K562 (cell line): ENCODE data around the gene UNC45A. TPM values are rescaled to one million over a fixed set of nuclear protein-coding genes. Genes with fewer than 3 reads are reported as not detected.
A peak's percentile ranks its signal among the peaks of the same experiment; 100 is the strongest.

Experiments
- BDP1 ChIP-seq: IDR thresholded peaks from 3 replicates; pipeline ENCODE4 v1.6.1; 2011; ENCODE audit not compliant: insufficient read length, insufficient read depth
- E2F3 ChIP-seq: fragments of 250-450 bp; sonication (Bioruptor Pico); IDR thresholded peaks from 2 replicates; pipeline ENCODE4 v1.4.0; 2020; ENCODE audit warnings: mild to moderate bottlenecking
- ETV5 ChIP-seq: sonication (generic); formaldehyde crosslinking; IDR thresholded peaks from 2 replicates; pipeline ENCODE4 v1.4.0; 2020; ENCODE audit warnings: low read depth, mild to moderate bottlenecking, missing genetic modification reagents
- ETV6 ChIP-seq, 3 experiments: fragments of 150-350 bp in 1 of 3; sonication (generic) in 1 of 3; formaldehyde crosslinking in 1 of 3; IDR thresholded peaks; 2 replicates each; pipeline versions ENCODE4 v1.6.1 to v1.8.0; 2014 to 2022; ENCODE audit warnings: borderline replicate concordance in 2 of 3, low read depth in 2 of 3, antibody characterized with exemption in 1 of 3, low read length in 1 of 3, mild to moderate bottlenecking in 1 of 3, missing genetic modification reagents in 1 of 3
- FOXA3 ChIP-seq, 2 experiments: fragments of 450-650 bp in 1 of 2; sonication (generic) in 1 of 2; formaldehyde crosslinking; IDR thresholded peaks in 1 of 2; conservative IDR thresholded peaks in 1 of 2; 2 replicates each; pipeline versions ENCODE4 v1.4.0 to v1.8.0; 2020 to 2022; ENCODE audit warnings: mild to moderate bottlenecking in 2 of 2, missing genetic modification reagents in 1 of 2
- GTF2E2 ChIP-seq: fragments of 200-800 bp; sonication (Bioruptor generic); IDR thresholded peaks from 2 replicates; pipeline ENCODE4 v1.6.1; 2016; ENCODE audit warnings: missing genetic modification characterization, missing compliant biosample characterization
- GTF3C2 ChIP-seq: IDR thresholded peaks from 3 replicates; pipeline ENCODE4 v1.6.1; 2011; ENCODE audit warnings: borderline replicate concordance, mild to moderate bottlenecking, moderate library complexity; ENCODE audit not compliant: insufficient read length; ENCODE audit errors: extremely low read depth
- IRF2 ChIP-seq: sonication (generic); formaldehyde crosslinking; IDR thresholded peaks from 2 replicates; pipeline ENCODE4 v1.8.1; 2022; ENCODE audit warnings: mild to moderate bottlenecking, missing genetic modification reagents
- JUN ChIP-seq, 2 experiments: sonication (generic) in 1 of 2; formaldehyde crosslinking in 1 of 2; IDR thresholded peaks; 2 replicates each; pipeline versions ENCODE4 v1.6.1 to v1.8.0; 2012 to 2022; ENCODE audit warnings: borderline replicate concordance in 2 of 2, mild to moderate bottlenecking in 2 of 2, improper control_type of control experiment in 1 of 2, low read depth in 1 of 2, low read length in 1 of 2, missing genetic modification reagents in 1 of 2
- KAT7 ChIP-seq: sonication (generic); formaldehyde crosslinking; IDR thresholded peaks from 2 replicates; pipeline ENCODE4 v1.8.0; 2022; ENCODE audit warnings: missing genetic modification reagents, mild to moderate bottlenecking, borderline replicate concordance
- KLF16 ChIP-seq: IDR thresholded peaks from 2 replicates; pipeline ENCODE4 v1.6.1; 2016; ENCODE audit warnings: antibody characterized with exemption
- MEF2A ChIP-seq: IDR thresholded peaks from 2 replicates; pipeline ENCODE4 v1.6.1; 2011; ENCODE audit warnings: low read depth, mild to moderate bottlenecking, low read length, moderate library complexity; ENCODE audit not compliant: control insufficient read depth
- MXD1 ChIP-seq: fragments of 250-450 bp; sonication (Bioruptor Pico); IDR thresholded peaks from 2 replicates; pipeline ENCODE4 v1.8.0; 2021; ENCODE audit warnings: borderline replicate concordance, mild to moderate bottlenecking, moderate library complexity; ENCODE audit not compliant: poor library complexity, severe bottlenecking
- NFE2 ChIP-seq: IDR thresholded peaks from 2 replicates; pipeline ENCODE4 v1.6.1; 2014; ENCODE audit warnings: antibody characterized with exemption, low read depth
- RBM39 ChIP-seq: fragments of 200-400 bp; formaldehyde crosslinking; optimal IDR thresholded peaks from 2 replicates; pipeline ENCODE3; 2018; ENCODE audit warnings: low read depth, low read length
- TBL1XR1 ChIP-seq, 2 experiments: IDR thresholded peaks; 2 replicates each; pipeline ENCODE4 v1.6.1; 2012; ENCODE audit warnings: improper control_type of control experiment in 2 of 2, low read length in 2 of 2, mild to moderate bottlenecking in 1 of 2
- TEAD1 ChIP-seq, 2 experiments: fragments of 450-650 bp in 1 of 2; sonication (generic) in 1 of 2; formaldehyde crosslinking; IDR thresholded peaks; 2 replicates each; pipeline versions ENCODE4 v1.4.0 to v1.8.0; 2020 to 2022; ENCODE audit warnings: mild to moderate bottlenecking in 2 of 2, missing genetic modification reagents in 1 of 2
- WHSC1 ChIP-seq: IDR thresholded peaks from one replicate; pipeline ENCODE4 v1.6.1; 2012; ENCODE audit warnings: low read length, control low read depth, inconsistent platforms
- YY1 ChIP-seq, 3 experiments: IDR thresholded peaks; 2 replicates each; pipeline ENCODE4 v1.6.1; 2011; ENCODE audit warnings: low read length in 2 of 3, mild to moderate bottlenecking in 2 of 3, moderate library complexity in 2 of 3, borderline replicate concordance in 1 of 3, control low read depth in 1 of 3, low read depth in 1 of 3; ENCODE audit not compliant: insufficient read depth in 3 of 3, insufficient replicate concordance in 2 of 3, control insufficient read depth in 1 of 3, insufficient read length in 1 of 3; ENCODE audit errors: extremely low read depth in 1 of 3
- ZFX ChIP-seq: sonication (generic); formaldehyde crosslinking; IDR thresholded peaks from 2 replicates; pipeline ENCODE4 v1.8.0; 2022; ENCODE audit warnings: mild to moderate bottlenecking, missing genetic modification reagents, moderate library complexity
- ZNF232 ChIP-seq: sonication (generic); formaldehyde crosslinking; IDR thresholded peaks from 2 replicates; pipeline ENCODE4 v1.8.0; 2022; ENCODE audit warnings: mild to moderate bottlenecking, missing genetic modification reagents
- ZNF354B ChIP-seq: fragments of 250-450 bp; sonication (Bioruptor Pico); IDR thresholded peaks from 2 replicates; pipeline ENCODE4 v1.4.0; 2020
- polyA plus RNA-seq, 8 experiments: library from polyadenylated mRNA; depleted of rRNA in 4 of 8; stranded (reverse) in 5 of 8; unstranded in 3 of 8; fragments of >200 nt; fragmentation: Nextera tagmentation in 2 of 8; fragmentation: Illumina TruSeq in 1 of 8; extraction: Ambion mirVana in 2 of 8; extraction: Trizol in 1 of 8; gene quantifications; 2 replicates each; pipeline versions ENCODE4 v1.2.1 to v1.2.3, GENCODE V29; 2011 to 2014; ENCODE audit warnings: inconsistent platforms in 1 of 8, missing spikeins in 1 of 8
- total RNA-seq, 7 experiments: library from RNA; depleted of rRNA in 6 of 7; stranded (reverse); fragments of >200 nt in 6 of 7; fragmentation: Illumina TruSeq in 2 of 7; extraction: Trizol in 2 of 7; gene quantifications; 2 replicates each; pipeline versions ENCODE4 v1.2.1 to v1.2.3, GENCODE V29; 2011 to 2021; ENCODE audit warnings: low replicate concordance in 1 of 7

Gene UNC45A
- total and polyA plus RNA-seq, 9 of the 15 experiments (the other 6 are each of a cell fraction or from before 2014, with no cell fraction given) = 22.4 to 79.3 (median 43.7) TPM

GRCh38 chr15:90902040-90902839 is 32.8 kb upstream of the UNC45A start (continued):
- TF ChIP-seq TEAD1 (CRISPR knock-in tag; IDR thresholded peaks at IDR 0.05) (peak; percentile 27 to 73; a peak in 3 of 4 replicates), WHSC1 (no peak), KLF16 (no peak), BDP1 (no peak), MXD1 (peak; percentile 3), TBL1XR1 (IDR thresholded peaks at IDR 0.05; ENCODE audit: low read length in 2 of 2) (peak in 1 of 2 experiments; percentile 26; a peak in 1 of 4 replicates), JUN (IDR thresholded peaks at IDR 0.05; ENCODE audit: borderline replicate concordance, low read depth, low read length) (no peak; the same call in 1 of the 2 replicates), JUN (CRISPR knock-in tag; IDR thresholded peaks at IDR 0.05; ENCODE audit: borderline replicate concordance) (peak; percentile 56; the same call in 1 of the 2 replicates), RBM39 (peak; percentile 41), GTF2E2 (tag) (peak; percentile 44; the same call in 1 of the 2 replicates), ETV5 (CRISPR knock-in tag) (0 out of 2 replicates have a peak, but pooled peaks have one; percentile 26), ETV6 (IDR thresholded peaks at IDR 0.05; ENCODE audit: borderline replicate concordance in 1 of 2, low read depth in 2 of 2, low read length in 1 of 2) (no peak), ETV6 (CRISPR knock-in tag; IDR thresholded peaks at IDR 0.05; ENCODE audit: borderline replicate concordance) (peak; percentile 79; the same call in 1 of the 2 replicates), FOXA3 (CRISPR knock-in tag; conservative IDR thresholded peaks at IDR 0.05 in 1 of 2, IDR thresholded peaks at IDR 0.05 in 1 of 2) (0 out of 4 replicates have a peak, but pooled peaks of 1 of the 2 experiments have one; percentile 1), KAT7 (peak; percentile 29; the same call in 1 of the 2 replicates), GTF3C2 (no peak), IRF2 (no peak), ZNF232 (CRISPR knock-in tag) (0 out of 2 replicates have a peak, but pooled peaks have one; percentile 27), E2F3 (no peak), ZFX (CRISPR knock-in tag) (peak; percentile 90), NFE2 (0 out of 2 replicates have a peak, but pooled peaks have one; percentile 8), ZNF354B (CRISPR knock-in tag) (0 out of 2 replicates have a peak, but pooled peaks have one; percentile 33), YY1 (IDR thresholded peaks at IDR 0.05; ENCODE audit: borderline replicate concordance in 1 of 3, control insufficient read depth in 1 of 3, extremely low read depth in 1 of 3, insufficient read depth in 3 of 3, insufficient read length in 1 of 3, insufficient replicate concordance in 2 of 3, low read depth in 1 of 3, low read length in 2 of 3) (peak in 1 of 3 experiments; percentile 55), MEF2A (no peak)
